ENCODE measurements around the gene FGD2.

DNA sequence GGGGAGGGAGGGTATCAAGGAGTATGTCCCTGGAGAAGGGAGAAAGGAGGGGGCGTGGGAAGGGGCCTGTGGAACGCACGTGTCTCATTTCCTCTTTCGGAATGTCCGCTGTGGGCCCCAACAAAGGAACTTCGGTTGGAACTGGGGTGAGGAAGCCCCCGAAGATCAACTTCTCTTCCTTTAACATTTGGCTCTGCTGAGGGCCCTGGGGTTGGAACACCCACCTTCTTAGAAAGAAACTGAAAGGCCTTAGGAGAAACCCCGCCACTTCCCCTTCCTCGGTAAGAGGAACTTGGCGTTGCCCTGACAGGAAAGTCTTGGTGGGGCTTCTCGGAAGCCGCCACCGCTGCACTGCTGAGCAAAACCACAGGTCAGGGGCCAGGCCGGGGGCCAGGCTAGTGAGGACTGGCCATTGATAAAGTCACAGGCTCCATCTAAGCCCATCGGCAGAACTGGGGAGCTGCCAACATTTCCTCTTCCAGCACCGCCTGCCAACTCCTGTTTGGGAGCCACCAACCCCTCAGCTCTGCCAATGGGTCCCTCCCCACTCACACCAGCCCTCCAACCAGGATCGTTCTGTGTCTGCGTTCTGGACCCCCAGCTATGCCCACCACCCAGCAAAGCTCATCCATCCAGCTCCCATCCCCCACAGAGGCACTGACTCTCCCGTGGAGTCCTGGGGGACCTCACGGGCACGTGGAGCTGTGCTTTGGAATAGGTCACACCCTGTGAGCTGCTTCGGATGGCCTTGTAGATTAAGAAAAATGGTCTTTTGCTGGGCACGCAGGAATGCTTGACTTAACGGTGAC is 44.8 kb downstream of the FGD2 start:
- TF ChIP-seq POLR2A (IDR thresholded peaks at IDR 0.05; ENCODE audit: low read depth, low read length) (0 out of 2 replicates have a peak, but pooled peaks have one; percentile 19), POLR2AphosphoS5 (IDR thresholded peaks at IDR 0.05; ENCODE audit: low read depth, low read length) (no peak)
